Peyer's patch (tissue), 4 donors: Measurements from ENCODE around the gene KCNAB1.

ENCODE experiments used
- POLR2A ChIP-seq, 2 donors: fragments of 450-650 bp; IDR thresholded peaks; one replicate each; pipeline ENCODE4 v1.5.1; 2017; ENCODE audit warnings: antibody characterized with exemption in 2 of 2, mild to moderate bottlenecking in 2 of 2, moderate library complexity in 2 of 2
- TF ChIP-seq, protein P1 (sequence below), 6 experiments: fragments of 450-650 bp in 4 of 6; fragments of 200-600 bp in 2 of 6; sonication (generic) in 1 of 6; IDR thresholded peaks; one replicate each; pipeline ENCODE4 v1.5.1; 2017 to 2019; ENCODE audit warnings: antibody characterized with exemption in 6 of 6, mild to moderate bottlenecking in 3 of 6, moderate library complexity in 1 of 6

DNA sequence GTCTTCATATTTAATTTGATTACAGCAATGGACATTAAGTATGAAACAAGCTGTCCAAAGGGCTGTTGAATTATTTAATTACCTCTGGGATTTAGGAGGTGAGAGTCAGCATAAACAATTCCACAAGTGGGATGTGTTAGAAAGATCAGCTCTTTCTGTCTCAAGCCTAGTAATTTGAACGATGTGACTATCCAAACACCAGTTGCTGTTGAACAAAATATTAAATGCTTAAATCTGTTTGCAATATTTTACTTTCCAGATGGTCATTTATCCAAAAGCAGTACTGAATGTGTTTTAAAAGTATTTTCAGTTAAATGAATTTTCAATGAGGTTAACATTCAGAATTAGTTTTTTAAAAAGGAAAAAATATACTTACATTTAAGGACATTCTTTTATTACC, 12.7 kb downstream of the KCNAB1 start:
- TF ChIP-seq, protein P1, sequence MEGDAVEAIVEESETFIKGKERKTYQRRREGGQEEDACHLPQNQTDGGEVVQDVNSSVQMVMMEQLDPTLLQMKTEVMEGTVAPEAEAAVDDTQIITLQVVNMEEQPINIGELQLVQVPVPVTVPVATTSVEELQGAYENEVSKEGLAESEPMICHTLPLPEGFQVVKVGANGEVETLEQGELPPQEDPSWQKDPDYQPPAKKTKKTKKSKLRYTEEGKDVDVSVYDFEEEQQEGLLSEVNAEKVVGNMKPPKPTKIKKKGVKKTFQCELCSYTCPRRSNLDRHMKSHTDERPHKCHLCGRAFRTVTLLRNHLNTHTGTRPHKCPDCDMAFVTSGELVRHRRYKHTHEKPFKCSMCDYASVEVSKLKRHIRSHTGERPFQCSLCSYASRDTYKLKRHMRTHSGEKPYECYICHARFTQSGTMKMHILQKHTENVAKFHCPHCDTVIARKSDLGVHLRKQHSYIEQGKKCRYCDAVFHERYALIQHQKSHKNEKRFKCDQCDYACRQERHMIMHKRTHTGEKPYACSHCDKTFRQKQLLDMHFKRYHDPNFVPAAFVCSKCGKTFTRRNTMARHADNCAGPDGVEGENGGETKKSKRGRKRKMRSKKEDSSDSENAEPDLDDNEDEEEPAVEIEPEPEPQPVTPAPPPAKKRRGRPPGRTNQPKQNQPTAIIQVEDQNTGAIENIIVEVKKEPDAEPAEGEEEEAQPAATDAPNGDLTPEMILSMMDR (IDR thresholded peaks at IDR 0.05) = no peak
- no peak for TF ChIP-seq POLR2A (IDR thresholded peaks at IDR 0.05)
